Effector memory CD4-positive, alpha-beta T cell (primary cell): ENCODE results near the gene FCGR3A.
"Not testable (repeated sequence)": the region's sequence is repeated elsewhere in the genome, so short reads cannot be mapped to it uniquely, and the experiment has no call there.

Experiments
- DNase-seq, 3 donors: peaks; one replicate each; pipeline ENCODE4 v3.0.0-alpha.2; 2020
- H3K27ac ChIP-seq: 2 replicates; pipeline ENCODE4 v1.7.0; 2013; ENCODE audit warnings: mild to moderate bottlenecking, low read length, moderate library complexity; ENCODE audit not compliant: insufficient read depth, poor library complexity, severe bottlenecking
- H3K27me3 ChIP-seq: replicated peaks from 2 replicates; pipeline ENCODE4 v1.7.0; 2013; ENCODE audit warnings: mild to moderate bottlenecking, low read length; ENCODE audit not compliant: insufficient read depth, control insufficient read depth, poor library complexity, severe bottlenecking
- H3K36me3 ChIP-seq: 2 replicates; pipeline ENCODE4 v1.7.0; 2013; ENCODE audit warnings: mild to moderate bottlenecking, low read length, moderate library complexity; ENCODE audit not compliant: control insufficient read depth, insufficient read depth
- H3K4me1 ChIP-seq: 2 replicates; pipeline ENCODE4 v1.7.0; 2013; ENCODE audit warnings: low read length, mild to moderate bottlenecking; ENCODE audit not compliant: control insufficient read depth, insufficient read depth, poor library complexity, severe bottlenecking
- H3K4me3 ChIP-seq: 2 replicates; pipeline ENCODE4 v1.7.0; 2013; ENCODE audit warnings: low read length, low read depth, mild to moderate bottlenecking; ENCODE audit not compliant: insufficient read depth, poor library complexity, severe bottlenecking
- H3K9me3 ChIP-seq: 2 replicates; pipeline ENCODE4 v1.7.0; 2013; ENCODE audit warnings: mild to moderate bottlenecking, low read length, moderate library complexity; ENCODE audit not compliant: control insufficient read depth

FCGR3A gene

GRCh38 chr1:161530671-161531641 lies 18.7 kb downstream of the FCGR3A start:
- not testable (repeated sequence) for H3K4me1 ChIP-seq, H3K9me3 ChIP-seq, H3K27me3 ChIP-seq, H3K36me3 ChIP-seq
- H3K4me3 ChIP-seq = peak overlapping the region; percentile 67
- peak; percentile 83 to 84 (median 84) for DNase-seq
- peak overlapping the region; percentile 75 for H3K27ac ChIP-seq

- Histone ChIP-seq H3K4me3 (peak overlapping the region; percentile 67), H3K27ac (peak overlapping the region; percentile 75)
- H3K4me1 ChIP-seq, H3K36me3 ChIP-seq, H3K27me3 ChIP-seq, H3K9me3 ChIP-seq: not testable (repeated sequence)
- peak; percentile 35 to 55 (median 47) for DNase-seq
Measured at GRCh38 chr1:161530158-161530557, 19.5 kb downstream of the FCGR3A start.

GRCh38 chr1:161529463-161530104 lies 20.0 kb downstream of the FCGR3A start:
- H3K27ac ChIP-seq = peak overlapping the region; percentile 25
- H3K4me1 ChIP-seq, H3K9me3 ChIP-seq, DNase-seq, H3K4me3 ChIP-seq, H3K27me3 ChIP-seq, H3K36me3 ChIP-seq: not testable (repeated sequence)

GRCh38 chr1:161528550-161528949 lies 21.1 kb downstream of the FCGR3A start:
- not testable (repeated sequence) for H3K4me3 ChIP-seq, H3K9me3 ChIP-seq, H3K27ac ChIP-seq, H3K27me3 ChIP-seq, DNase-seq, H3K36me3 ChIP-seq, H3K4me1 ChIP-seq

DNA sequence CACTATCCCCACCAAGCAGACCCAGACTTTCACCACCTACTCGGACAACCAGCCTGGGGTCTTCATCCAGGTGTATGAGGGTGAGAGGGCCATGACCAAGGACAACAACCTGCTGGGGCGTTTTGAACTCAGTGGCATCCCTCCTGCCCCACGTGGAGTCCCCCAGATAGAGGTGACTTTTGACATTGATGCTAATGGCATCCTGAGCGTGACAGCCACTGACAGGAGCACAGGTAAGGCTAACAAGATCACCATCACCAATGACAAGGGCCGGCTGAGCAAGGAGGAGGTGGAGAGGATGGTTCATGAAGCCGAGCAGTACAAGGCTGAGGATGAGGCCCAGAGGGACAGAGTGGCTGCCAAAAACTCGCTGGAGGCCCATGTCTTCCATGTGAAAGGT lies 23.7 kb downstream of the FCGR3A start:
- H3K27ac ChIP-seq, H3K36me3 ChIP-seq, H3K4me1 ChIP-seq, DNase-seq, H3K9me3 ChIP-seq, H3K27me3 ChIP-seq, H3K4me3 ChIP-seq: not testable (repeated sequence)

DNA sequence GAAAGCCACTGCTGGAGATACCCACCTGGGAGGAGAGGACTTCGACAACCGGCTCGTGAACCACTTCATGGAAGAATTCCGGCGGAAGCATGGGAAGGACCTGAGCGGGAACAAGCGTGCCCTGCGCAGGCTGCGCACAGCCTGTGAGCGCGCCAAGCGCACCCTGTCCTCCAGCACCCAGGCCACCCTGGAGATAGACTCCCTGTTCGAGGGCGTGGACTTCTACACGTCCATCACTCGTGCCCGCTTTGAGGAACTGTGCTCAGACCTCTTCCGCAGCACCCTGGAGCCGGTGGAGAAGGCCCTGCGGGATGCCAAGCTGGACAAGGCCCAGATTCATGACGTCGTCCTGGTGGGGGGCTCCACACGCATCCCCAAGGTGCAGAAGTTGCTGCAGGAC lies 24.3 kb downstream of the FCGR3A start:
- not testable (repeated sequence) for H3K36me3 ChIP-seq

DNA sequence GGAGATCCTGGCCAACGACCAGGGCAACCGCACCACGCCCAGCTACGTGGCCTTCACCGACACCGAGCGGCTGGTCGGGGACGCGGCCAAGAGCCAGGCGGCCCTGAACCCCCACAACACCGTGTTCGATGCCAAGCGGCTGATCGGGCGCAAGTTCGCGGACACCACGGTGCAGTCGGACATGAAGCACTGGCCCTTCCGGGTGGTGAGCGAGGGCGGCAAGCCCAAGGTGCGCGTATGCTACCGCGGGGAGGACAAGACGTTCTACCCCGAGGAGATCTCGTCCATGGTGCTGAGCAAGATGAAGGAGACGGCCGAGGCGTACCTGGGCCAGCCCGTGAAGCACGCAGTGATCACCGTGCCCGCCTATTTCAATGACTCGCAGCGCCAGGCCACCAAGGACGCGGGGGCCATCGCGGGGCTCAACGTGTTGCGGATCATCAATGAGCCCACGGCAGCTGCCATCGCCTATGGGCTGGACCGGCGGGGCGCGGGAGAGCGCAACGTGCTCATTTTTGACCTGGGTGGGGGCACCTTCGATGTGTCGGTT lies 24.8 kb downstream of the FCGR3A start:
- DNase-seq, H3K36me3 ChIP-seq, H3K4me1 ChIP-seq, H3K27ac ChIP-seq, H3K27me3 ChIP-seq, H3K9me3 ChIP-seq: not testable (repeated sequence)
- H3K4me3 ChIP-seq = peak overlapping the region; percentile 91

More for the DNA sequence above, 24.3 kb downstream of the FCGR3A start:
- DNase-seq, H3K27me3 ChIP-seq, H3K9me3 ChIP-seq, H3K27ac ChIP-seq, H3K4me3 ChIP-seq, H3K4me1 ChIP-seq: not testable (repeated sequence)

- H3K4me1 ChIP-seq, H3K9me3 ChIP-seq, H3K27me3 ChIP-seq, H3K36me3 ChIP-seq: not testable (repeated sequence)
- H3K27ac ChIP-seq = peak within 1 kb of the TSS; percentile 51
- peak within 1 kb of the TSS; percentile 91 for H3K4me3 ChIP-seq
- peak; percentile 49 to 65 (median 59) for DNase-seq
Measured at GRCh38 chr1:161523817-161524741, 25.5 kb downstream of the FCGR3A start, which contains the start of gene HSPA6. Gene HSPA6, plus strand, starts transcription at chr1:161524540. Its CDS starts 119 bp downstream, at chr1:161524659.

DNA sequence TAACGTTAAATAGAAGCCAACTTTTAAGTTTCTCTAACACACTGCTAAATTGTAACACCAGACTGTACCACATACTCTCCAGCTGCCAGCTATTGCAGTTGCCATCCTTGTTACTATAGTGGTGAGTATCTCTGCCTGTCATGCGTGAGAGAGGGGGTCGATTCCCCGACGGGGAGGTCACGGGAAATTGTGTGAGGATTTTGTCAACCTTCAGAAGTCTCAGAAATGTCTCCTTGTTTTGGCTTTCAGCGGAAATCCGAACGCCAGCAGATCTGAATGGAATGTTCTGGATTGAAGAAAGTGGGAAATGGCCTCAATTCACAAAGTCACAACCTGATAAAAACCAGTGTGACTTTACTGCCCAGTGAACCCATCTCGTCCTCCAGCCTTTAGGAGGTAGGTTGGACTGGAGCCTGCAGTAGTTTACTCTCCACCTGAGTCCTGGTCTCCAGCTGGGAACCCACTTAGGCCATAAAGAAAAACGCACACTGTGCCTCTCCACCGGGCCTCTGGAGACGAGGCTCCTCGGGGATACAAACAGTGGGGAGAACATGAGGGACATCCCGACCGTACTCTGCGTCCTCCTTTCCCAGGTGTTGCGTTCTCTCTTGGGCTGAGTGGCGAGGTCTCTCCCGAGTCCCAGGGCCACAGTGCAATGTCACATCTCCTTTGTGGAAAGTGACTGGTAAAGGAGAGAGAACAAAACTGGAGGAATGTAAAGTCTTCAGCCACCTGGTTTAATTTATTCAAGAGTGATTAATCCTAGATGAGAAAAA lies 26.4 kb downstream of the FCGR3A start:
- H3K27ac ChIP-seq, H3K4me3 ChIP-seq, H3K4me1 ChIP-seq, H3K27me3 ChIP-seq, DNase-seq, H3K9me3 ChIP-seq, H3K36me3 ChIP-seq: not testable (repeated sequence)
